NCI-H1105 treated with DMSO at 0.1 percent for 48 hours (cell line): ENCODE data around the gene PPP2R5C.
"Not testable (repeated sequence)": the region's sequence is repeated elsewhere in the genome, so short reads cannot be mapped to it uniquely, and the experiment has no call there.

ENCODE experiments used
- DNase-seq: peaks from one replicate; lab custom pipeline; 2025; lab: John Stamatoyannopoulos, UW

Gene PPP2R5C

GRCh38 chr14:101761032-101761880 lies at the start of gene PPP2R5C:
TSS of gene PPP2R5C (plus strand) at chr14:101761709. CDS start at chr14:101761894, 185 bp downstream.
- peak; percentile 80 for DNase-seq

- not testable (repeated sequence) for DNase-seq
Measured at GRCh38 chr14:101711857-101712233, 49.7 kb upstream of the PPP2R5C start.

- DNase-seq: not testable (repeated sequence)
Measured at GRCh38 chr14:101712341-101712740, 49.2 kb upstream of the PPP2R5C start.

- not testable (repeated sequence) for DNase-seq
Measured at GRCh38 chr14:101713091-101713490, 48.4 kb upstream of the PPP2R5C start.

GRCh38 chr14:101713621-101714349 lies 47.7 kb upstream of the PPP2R5C start:
- DNase-seq: no peak

- DNase-seq: no peak
Measured at GRCh38 chr14:101714394-101714793, 47.1 kb upstream of the PPP2R5C start.

- no peak for DNase-seq
Measured at GRCh38 chr14:101715210-101716076, 46.1 kb upstream of the PPP2R5C start.

- no peak for DNase-seq
Measured at GRCh38 chr14:101716077-101716950, 45.2 kb upstream of the PPP2R5C start.

- no peak for DNase-seq
Measured at GRCh38 chr14:101716956-101717662, 44.4 kb upstream of the PPP2R5C start.

GRCh38 chr14:101717663-101718490 lies 43.6 kb upstream of the PPP2R5C start:
- no peak for DNase-seq

- no peak for DNase-seq
Measured at GRCh38 chr14:101719045-101719645, 42.4 kb upstream of the PPP2R5C start.

- no peak for DNase-seq
Measured at GRCh38 chr14:101719708-101720107, 41.8 kb upstream of the PPP2R5C start.

- no peak for DNase-seq
Measured at GRCh38 chr14:101721111-101721510, 40.4 kb upstream of the PPP2R5C start.

- DNase-seq: no peak
Measured at GRCh38 chr14:101721951-101722661, 39.4 kb upstream of the PPP2R5C start.

- DNase-seq: no peak
Measured at GRCh38 chr14:101723061-101723595, 38.4 kb upstream of the PPP2R5C start.

GRCh38 chr14:101725652-101726051 lies 35.9 kb upstream of the PPP2R5C start:
- DNase-seq: not testable (repeated sequence)

GRCh38 chr14:101726295-101726953 lies 35.1 kb upstream of the PPP2R5C start:
- no peak for DNase-seq

GRCh38 chr14:101726954-101727302 lies 34.6 kb upstream of the PPP2R5C start:
- no peak for DNase-seq
